Central memory CD8-positive, alpha-beta T cell (primary cell): ENCODE data around the gene ENDOV.

Experiments
- ATAC-seq: fragments of 150-1000 bp; cut with Tn5 transposase; replicated peaks from 2 replicates; pipeline ENCODE4 v1.10.0; 2022; ENCODE audit warnings: mild to moderate bottlenecking, moderate FRiP score, moderate number of reproducible peaks; ENCODE audit not compliant: poor library complexity, severe bottlenecking; ENCODE audit errors: extremely low read depth
- DNase-seq, 2 donors: peaks; one replicate each; pipeline ENCODE4 v3.0.0; 2021; ENCODE audit warnings: low spot score in 2 of 2
- H3K27ac Mint-ChIP-seq: one replicate; pipeline ENCODE4 v1.8.0; 2022; ENCODE audit warnings: low read depth, mild to moderate bottlenecking, moderate library complexity, mixed read lengths
- H3K27me3 Mint-ChIP-seq: one replicate; pipeline ENCODE4 v1.8.0; 2022; ENCODE audit warnings: mixed read lengths
- H3K36me3 Mint-ChIP-seq: one replicate; pipeline ENCODE4 v1.8.0; 2022; ENCODE audit warnings: mild to moderate bottlenecking, moderate library complexity, mixed read lengths; ENCODE audit not compliant: insufficient read depth
- H3K4me1 Mint-ChIP-seq: one replicate; pipeline ENCODE4 v1.8.0; 2022; ENCODE audit warnings: mixed read lengths
- H3K4me3 Mint-ChIP-seq: one replicate; pipeline ENCODE4 v1.8.0; 2022; ENCODE audit warnings: mild to moderate bottlenecking, moderate library complexity, mixed read lengths
- H3K9me3 Mint-ChIP-seq: one replicate; pipeline ENCODE4 v1.8.0; 2022; ENCODE audit warnings: mixed read lengths

ENDOV gene

GRCh38 chr17:80443916-80444643 lies 29.1 kb downstream of the ENDOV start:
- DNase-seq (no peak), ATAC-seq (no peak)
- Mint-ChIP-seq H3K27me3 (peaks cover 35% of the 10 kb centered on the region), H3K4me3 (no peak overlapping the region), H3K27ac (no peak overlapping the region), H3K4me1 (no peaks in the 10 kb centered on the region), H3K9me3 (no peaks in the 10 kb centered on the region), H3K36me3 (no peaks in the 10 kb centered on the region)

DNA sequence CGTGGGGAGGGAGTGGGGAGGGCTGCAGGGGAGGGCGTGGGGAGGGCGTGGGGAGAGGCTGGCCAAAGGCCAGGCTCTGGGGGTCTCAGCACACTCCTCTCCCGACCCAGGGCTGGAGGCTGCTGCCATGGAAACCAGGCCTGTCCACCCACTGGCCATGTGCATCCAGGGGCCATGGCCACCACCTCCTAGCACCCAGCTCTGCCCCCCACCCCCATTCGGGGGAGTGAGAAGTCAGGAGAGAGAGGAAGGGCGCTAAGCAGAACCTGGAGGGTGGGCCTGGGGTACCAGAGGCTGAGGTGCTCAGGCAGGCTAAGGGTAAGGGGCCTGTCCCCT lies 29.6 kb downstream of the ENDOV start:
- H3K27ac Mint-ChIP-seq, result no peak overlapping the region
- no peak for ATAC-seq
- no peaks in the 10 kb centered on the region for H3K9me3 Mint-ChIP-seq
- peaks cover 35% of the 10 kb centered on the region for H3K27me3 Mint-ChIP-seq
- DNase-seq, result no peak
- H3K4me3 Mint-ChIP-seq, result no peak overlapping the region
- H3K36me3 Mint-ChIP-seq, result no peaks in the 10 kb centered on the region
- H3K4me1 Mint-ChIP-seq, result no peaks in the 10 kb centered on the region

DNA sequence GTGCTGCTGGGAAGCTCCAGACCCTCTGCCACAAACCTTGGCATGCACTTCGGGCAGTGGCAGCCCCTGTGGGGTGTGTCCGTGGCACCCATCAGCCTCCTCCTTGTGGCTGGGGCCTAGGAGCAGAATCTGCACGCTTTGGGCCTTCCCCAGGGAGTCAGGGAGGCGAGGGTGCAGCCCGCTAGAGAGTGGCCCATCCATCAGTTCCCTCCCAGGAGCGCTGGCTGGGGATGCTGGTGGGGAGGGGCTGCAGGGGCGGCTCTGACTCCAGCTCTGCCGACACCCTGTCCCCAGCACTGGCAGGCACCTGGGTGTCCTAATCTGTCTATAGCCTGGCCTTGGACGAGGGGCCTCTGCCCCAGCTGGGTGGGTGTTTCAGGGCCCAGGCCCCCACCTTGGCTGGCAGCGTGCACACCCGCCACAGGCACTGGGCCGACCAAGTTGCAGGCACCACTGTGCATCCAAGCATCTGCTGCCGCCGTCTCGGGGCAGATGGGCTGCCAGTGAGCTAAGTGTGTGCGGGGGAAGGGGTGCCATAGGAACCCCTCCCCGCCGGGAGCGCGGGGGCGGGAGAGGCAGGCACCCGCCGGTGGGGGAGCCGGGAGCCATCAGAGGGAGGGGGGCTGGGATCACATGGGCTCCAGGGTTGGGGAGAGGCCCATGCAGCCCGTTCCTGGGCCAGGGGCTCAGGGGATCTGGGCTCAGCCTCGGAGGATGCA lies 30.2 kb downstream of the ENDOV start:
- Mint-ChIP-seq H3K36me3 (no peaks in the 10 kb centered on the region), H3K4me3 (no peak overlapping the region), H3K4me1 (no peaks in the 10 kb centered on the region), H3K9me3 (no peaks in the 10 kb centered on the region), H3K27ac (no peak overlapping the region), H3K27me3 (peaks cover 39% of the 10 kb centered on the region)
- ATAC-seq, result no peak
- no peak for DNase-seq

DNA sequence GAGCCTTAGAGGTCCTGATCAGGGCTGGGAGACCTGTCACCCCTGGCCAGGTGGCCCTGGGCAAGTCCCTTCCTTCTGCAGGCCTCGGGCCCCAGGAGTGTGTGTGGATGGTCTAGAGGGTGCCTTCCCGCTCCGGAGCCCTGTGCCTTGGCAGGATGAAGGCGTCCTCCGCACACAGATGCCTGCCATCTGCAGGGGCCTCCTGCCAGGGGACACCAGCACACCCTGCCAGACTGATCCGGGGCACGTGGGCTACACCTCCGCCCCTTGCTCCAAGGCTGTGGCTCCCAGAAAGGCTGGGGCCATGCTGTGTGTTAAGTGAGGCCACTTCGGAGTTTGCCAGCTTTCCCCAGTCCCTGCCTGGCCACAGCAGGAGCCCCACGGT lies 30.8 kb downstream of the ENDOV start:
- Mint-ChIP-seq H3K4me3 (no peak overlapping the region), H3K27ac (no peak overlapping the region), H3K36me3 (no peaks in the 10 kb centered on the region), H3K9me3 (no peaks in the 10 kb centered on the region), H3K4me1 (no peaks in the 10 kb centered on the region), H3K27me3 (peaks cover 44% of the 10 kb centered on the region)
- DNase-seq (no peak), ATAC-seq (no peak)

DNA sequence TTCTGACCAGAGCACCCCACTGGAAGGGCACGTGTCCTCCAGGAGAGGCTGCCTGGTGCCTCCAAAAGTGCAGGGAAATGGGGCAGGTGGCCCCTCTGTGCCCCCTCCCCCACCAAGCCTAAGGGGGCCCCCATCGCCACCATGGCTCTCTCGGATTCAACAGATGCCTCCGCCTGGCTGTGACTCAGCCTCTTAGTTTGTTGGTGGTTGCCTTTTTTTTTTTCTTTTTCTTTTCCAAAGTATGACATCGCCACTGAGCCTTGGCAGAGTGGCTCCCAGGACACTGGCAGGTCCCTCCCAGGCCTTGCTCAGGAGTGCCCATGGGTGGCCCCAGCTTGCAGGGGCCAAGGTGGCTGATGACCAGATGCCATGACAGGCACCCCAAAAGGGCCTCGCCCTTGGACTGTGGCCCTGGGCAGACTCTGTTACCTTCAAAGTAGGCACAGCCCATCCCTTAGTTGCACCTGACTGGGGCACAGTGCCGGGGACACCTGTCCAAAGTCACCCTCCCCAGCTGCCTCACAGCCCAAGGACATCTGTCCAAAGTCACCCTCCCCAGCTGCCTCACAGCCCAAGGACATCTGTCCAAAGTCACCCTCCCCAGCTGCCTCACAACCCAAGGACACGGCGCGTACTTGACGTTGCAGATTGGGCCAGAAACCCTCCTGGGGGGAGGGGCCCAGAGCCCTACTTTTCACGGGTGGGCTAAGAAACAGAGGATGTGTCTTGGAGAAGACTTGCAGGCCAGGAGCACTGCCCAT lies 31.9 kb downstream of the ENDOV start:
- no peaks in the 10 kb centered on the region for H3K9me3 Mint-ChIP-seq
- no peaks in the 10 kb centered on the region for H3K4me1 Mint-ChIP-seq
- ATAC-seq (no peak), DNase-seq (no peak)
- no peaks in the 10 kb centered on the region for H3K36me3 Mint-ChIP-seq
- peaks cover 42% of the 10 kb centered on the region for H3K27me3 Mint-ChIP-seq
- no peak overlapping the region for H3K4me3 Mint-ChIP-seq
- no peak overlapping the region for H3K27ac Mint-ChIP-seq

- no peak for ATAC-seq
- H3K27ac Mint-ChIP-seq, result no peak overlapping the region
- DNase-seq, result no peak
Observed at GRCh38 chr17:80447790-80448189, 32.8 kb downstream of the ENDOV start.

DNA sequence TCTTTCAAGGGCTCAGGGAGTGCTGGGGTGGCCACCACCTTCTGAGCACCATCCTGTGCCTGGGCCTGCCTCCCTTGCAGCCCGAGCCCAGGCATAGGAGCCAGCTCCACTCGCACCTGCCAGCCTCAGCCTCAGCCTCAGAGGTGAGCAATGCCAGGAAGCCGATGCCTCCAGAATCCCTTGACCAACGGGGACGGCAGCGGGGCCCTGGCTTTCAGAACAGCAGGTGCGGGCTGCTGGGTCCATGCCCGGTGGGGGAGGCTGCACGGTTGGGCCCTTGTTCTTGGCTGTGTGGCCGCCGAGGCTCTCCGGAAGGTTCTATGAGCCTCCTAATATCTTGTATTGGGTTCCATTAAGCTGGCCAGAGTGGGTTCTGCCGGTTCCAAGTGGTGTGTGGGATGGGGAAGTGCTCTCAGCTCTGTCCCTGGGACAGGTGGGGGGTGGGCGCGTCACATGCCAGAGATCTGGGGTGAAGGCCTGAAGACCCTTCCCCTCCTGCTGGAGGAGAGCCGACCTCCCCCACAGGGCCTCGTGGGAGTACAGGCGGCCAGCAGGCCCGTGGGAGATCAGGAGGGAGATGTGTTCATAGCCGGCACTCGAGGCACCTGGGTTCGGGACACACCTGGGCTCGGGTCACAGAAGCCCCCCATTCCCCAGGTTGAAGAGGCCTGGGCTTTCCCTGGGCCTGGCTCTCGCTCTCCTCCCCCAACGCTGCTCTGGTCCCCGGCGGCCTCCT lies 34.4 kb downstream of the ENDOV start:
- H3K4me1 Mint-ChIP-seq, result peaks cover 9% of the 10 kb centered on the region
- peaks cover 22% of the 10 kb centered on the region for H3K27me3 Mint-ChIP-seq
- DNase-seq (no peak), ATAC-seq (no peak)
- no peak overlapping the region for H3K4me3 Mint-ChIP-seq
- peaks cover 3% of the 10 kb centered on the region for H3K36me3 Mint-ChIP-seq
- H3K9me3 Mint-ChIP-seq, result no peaks in the 10 kb centered on the region
- H3K27ac Mint-ChIP-seq, result no peak overlapping the region

More at GRCh38 chr17:80447790-80448189, 32.8 kb downstream of the ENDOV start:
- H3K27me3 Mint-ChIP-seq, result peaks cover 33% of the 10 kb centered on the region
- no peak overlapping the region for H3K4me3 Mint-ChIP-seq
- no peaks in the 10 kb centered on the region for H3K4me1 Mint-ChIP-seq
- H3K9me3 Mint-ChIP-seq, result no peaks in the 10 kb centered on the region
- no peaks in the 10 kb centered on the region for H3K36me3 Mint-ChIP-seq

DNA sequence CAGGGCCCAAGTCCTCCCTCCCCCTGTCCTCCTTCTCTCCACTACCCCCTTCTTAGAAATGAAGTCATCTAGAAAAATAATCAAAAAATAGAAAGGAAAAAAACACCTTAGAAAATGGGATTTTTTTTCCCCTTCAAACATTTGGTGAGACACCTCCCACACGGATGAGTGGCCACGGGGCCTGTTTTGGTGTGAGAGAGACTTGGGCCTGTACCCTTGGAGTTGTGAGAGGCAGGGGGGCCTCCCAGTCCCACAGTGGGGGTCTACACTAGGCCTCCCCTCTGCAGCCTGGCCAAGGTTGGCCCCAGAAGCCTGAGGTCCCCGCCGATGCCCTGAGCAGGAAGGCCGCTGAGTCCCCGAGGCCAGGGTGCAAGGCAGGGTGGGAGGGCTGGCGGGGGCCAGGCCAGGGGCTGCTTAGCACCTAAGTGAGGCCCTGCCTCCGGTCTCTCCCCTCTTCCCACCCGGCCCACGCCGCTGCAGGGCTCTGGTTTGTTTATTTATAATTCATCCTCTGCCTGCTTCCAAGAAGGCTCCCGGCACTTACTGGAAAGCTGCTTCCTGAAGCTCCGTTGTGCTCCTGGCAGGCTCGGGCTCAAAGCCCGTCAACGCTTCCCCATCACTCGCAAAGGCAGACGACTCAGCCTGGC lies 35.1 kb downstream of the ENDOV start:
- Mint-ChIP-seq H3K9me3 (no peaks in the 10 kb centered on the region), H3K4me3 (no peak overlapping the region), H3K36me3 (peaks cover 6% of the 10 kb centered on the region), H3K4me1 (peaks cover 10% of the 10 kb centered on the region), H3K27ac (no peak overlapping the region), H3K27me3 (peaks cover 22% of the 10 kb centered on the region)
- DNase-seq, result no peak
- no peak for ATAC-seq

DNA sequence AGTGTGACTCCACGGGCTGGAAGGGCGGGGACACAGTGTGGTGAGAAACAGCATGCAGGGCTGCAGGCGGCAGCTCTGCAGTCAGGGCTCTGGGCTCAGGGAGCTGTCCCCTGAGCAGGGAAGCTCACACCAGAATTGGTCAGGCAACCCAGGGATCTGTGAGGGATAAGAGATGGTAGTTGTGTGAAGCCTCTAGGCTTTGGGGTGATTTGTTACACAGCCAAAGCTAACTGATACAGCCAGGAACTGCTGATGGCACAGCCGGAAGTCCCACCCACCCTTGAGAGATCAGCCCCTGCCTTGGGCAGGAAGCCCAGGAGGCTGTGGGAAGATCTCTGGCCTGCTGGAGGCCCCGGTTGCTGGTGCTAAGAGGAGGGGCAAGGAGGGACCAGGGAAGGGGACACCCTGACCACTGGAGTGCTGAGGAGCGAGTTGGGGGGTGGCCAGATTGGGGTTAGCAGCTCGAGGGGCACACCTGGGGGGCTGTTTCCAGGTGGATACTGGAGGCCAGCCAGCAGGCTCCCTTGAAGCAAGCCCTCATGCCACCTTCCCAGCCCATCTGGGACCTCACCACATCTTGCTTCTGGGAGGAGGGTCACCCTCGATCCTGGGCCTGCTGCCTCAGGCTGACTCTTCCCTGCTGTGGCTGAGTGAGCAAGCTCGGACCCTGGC lies 36.3 kb downstream of the ENDOV start:
- peaks cover 14% of the 10 kb centered on the region for H3K4me1 Mint-ChIP-seq
- H3K9me3 Mint-ChIP-seq, result no peaks in the 10 kb centered on the region
- ATAC-seq (no peak), DNase-seq (no peak)
- no peak overlapping the region for H3K4me3 Mint-ChIP-seq
- H3K27ac Mint-ChIP-seq, result no peak overlapping the region
- H3K36me3 Mint-ChIP-seq, result peaks cover 6% of the 10 kb centered on the region
- H3K27me3 Mint-ChIP-seq, result peaks cover 22% of the 10 kb centered on the region

DNA sequence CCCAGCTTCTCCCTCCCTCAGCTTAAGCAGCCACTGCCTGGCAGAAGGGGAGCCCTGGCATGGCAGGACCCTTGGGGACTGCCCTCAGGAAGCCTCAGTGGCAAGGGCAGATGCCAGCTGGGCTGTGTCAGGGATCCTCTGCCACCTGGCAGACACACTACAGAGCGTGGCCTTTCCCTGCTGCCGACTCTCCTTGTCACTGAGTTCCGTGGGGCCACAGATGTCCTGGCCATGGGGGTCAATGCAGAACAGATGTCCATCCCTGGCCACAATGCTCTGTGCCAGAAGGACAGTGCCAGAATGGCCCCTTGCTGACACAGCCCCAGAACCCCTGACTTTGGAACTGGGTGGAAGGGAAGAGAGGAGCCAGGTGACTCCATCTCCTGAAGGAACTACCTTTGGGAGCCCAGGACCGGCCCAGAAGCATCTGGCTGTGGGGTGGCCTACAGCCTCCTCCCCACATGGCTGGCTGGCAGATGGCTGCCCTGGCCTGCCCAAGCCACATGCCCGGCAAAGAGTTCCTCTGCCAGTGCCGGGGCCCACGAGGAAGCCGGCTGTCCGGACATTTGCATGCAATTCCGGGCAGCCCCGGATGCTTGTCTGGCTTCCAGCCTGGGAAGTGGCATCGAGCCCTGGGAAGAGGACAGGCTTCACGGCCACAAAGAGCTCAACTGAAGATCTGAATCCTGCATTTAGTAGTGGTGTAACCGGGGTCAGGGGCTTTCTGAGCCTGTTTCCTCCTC lies 37.4 kb downstream of the ENDOV start:
- H3K36me3 Mint-ChIP-seq, result peaks cover 6% of the 10 kb centered on the region
- H3K27ac Mint-ChIP-seq, result no peak overlapping the region
- peaks cover 14% of the 10 kb centered on the region for H3K4me1 Mint-ChIP-seq
- no peaks in the 10 kb centered on the region for H3K9me3 Mint-ChIP-seq
- H3K27me3 Mint-ChIP-seq, result peaks cover 31% of the 10 kb centered on the region
- DNase-seq, result no peak
- H3K4me3 Mint-ChIP-seq, result no peak overlapping the region
- ATAC-seq, result no peak
